ENCODE data around the gene DENND1A. TPM values are rescaled to one million over a fixed set of nuclear protein-coding genes. Genes with fewer than 3 reads are reported as not detected.

DENND1A gene
- total RNA-seq, 1 experiment from 2014 or later = 23.5 TPM

GRCh38 chr9:123606141-123606540, 323.8 kb downstream of the DENND1A start:
- ChIA-PET CTCF (interaction anchor here (1.3 kb wide), 1 partner anchor 62 kb away, joined by 4 read pairs; no protein-coding TSS in a partner anchor), POLR2A (no interaction called here)
- Mint-ChIP-seq H3K27me3 (ENCODE audit: low read depth) (no peaks in the 10 kb centered on the region), H3K4me3 (no peak overlapping the region), H3K4me1 (no peaks in the 10 kb centered on the region), H3K9me3 (no peaks in the 10 kb centered on the region), H3K27ac (no peak overlapping the region), H3K36me3 (no peaks in the 10 kb centered on the region)
- ATAC-seq = no peak
- DNase-seq (ENCODE audit: low spot score) = no peak
- no peak for TF ChIP-seq FOXP1 (CRISPR knock-in tag; IDR thresholded peaks at IDR 0.05; ENCODE audit: borderline replicate concordance)
- TF ChIP-seq AR (CRISPR knock-in tag; IDR thresholded peaks at IDR 0.05) = no peak
- no peak for TF ChIP-seq GABPB1 (CRISPR knock-in tag; IDR thresholded peaks at IDR 0.05)
- no peak for TF ChIP-seq MYBL2 (CRISPR knock-in tag; IDR thresholded peaks at IDR 0.05)
- TF ChIP-seq ZNF121 (CRISPR knock-in tag; IDR thresholded peaks at IDR 0.05) = no peak
- no peak for TF ChIP-seq ZNF425 (CRISPR knock-in tag; conservative IDR thresholded peaks at IDR 0.05)
- TF ChIP-seq SP1 (CRISPR knock-in tag; conservative IDR thresholded peaks at IDR 0.05) = no peak
- TF ChIP-seq NR2C2 (CRISPR knock-in tag; IDR thresholded peaks at IDR 0.05) = no peak
- TF ChIP-seq GRHL2 (CRISPR knock-in tag; IDR thresholded peaks at IDR 0.05; ENCODE audit: insufficient replicate concordance, severe bottlenecking) = no peak
- TF ChIP-seq E2F5 (CRISPR knock-in tag; IDR thresholded peaks at IDR 0.05) = no peak
- no peak for TF ChIP-seq FOXJ3 (CRISPR knock-in tag; IDR thresholded peaks at IDR 0.05; ENCODE audit: borderline replicate concordance)
- TF ChIP-seq NFE2L1 (CRISPR knock-in tag; IDR thresholded peaks at IDR 0.05) = no peak
- TF ChIP-seq OVOL2 (CRISPR knock-in tag; IDR thresholded peaks at IDR 0.05; ENCODE audit: borderline replicate concordance) = no peak
- TF ChIP-seq ZBTB43 (CRISPR knock-in tag; IDR thresholded peaks at IDR 0.05) = no peak
- no peak for TF ChIP-seq CDX4 (CRISPR knock-in tag; IDR thresholded peaks at IDR 0.05; ENCODE audit: borderline replicate concordance)
- no peak for TF ChIP-seq ATF6 (CRISPR knock-in tag; IDR thresholded peaks at IDR 0.05)
- no peak for TF ChIP-seq ZNF512 (CRISPR knock-in tag; IDR thresholded peaks at IDR 0.05; ENCODE audit: borderline replicate concordance)
- no peak for TF ChIP-seq ZNF532 (CRISPR knock-in tag; IDR thresholded peaks at IDR 0.05; ENCODE audit: borderline replicate concordance)
